ENCODE measurements around the gene CENPA.

DNA sequence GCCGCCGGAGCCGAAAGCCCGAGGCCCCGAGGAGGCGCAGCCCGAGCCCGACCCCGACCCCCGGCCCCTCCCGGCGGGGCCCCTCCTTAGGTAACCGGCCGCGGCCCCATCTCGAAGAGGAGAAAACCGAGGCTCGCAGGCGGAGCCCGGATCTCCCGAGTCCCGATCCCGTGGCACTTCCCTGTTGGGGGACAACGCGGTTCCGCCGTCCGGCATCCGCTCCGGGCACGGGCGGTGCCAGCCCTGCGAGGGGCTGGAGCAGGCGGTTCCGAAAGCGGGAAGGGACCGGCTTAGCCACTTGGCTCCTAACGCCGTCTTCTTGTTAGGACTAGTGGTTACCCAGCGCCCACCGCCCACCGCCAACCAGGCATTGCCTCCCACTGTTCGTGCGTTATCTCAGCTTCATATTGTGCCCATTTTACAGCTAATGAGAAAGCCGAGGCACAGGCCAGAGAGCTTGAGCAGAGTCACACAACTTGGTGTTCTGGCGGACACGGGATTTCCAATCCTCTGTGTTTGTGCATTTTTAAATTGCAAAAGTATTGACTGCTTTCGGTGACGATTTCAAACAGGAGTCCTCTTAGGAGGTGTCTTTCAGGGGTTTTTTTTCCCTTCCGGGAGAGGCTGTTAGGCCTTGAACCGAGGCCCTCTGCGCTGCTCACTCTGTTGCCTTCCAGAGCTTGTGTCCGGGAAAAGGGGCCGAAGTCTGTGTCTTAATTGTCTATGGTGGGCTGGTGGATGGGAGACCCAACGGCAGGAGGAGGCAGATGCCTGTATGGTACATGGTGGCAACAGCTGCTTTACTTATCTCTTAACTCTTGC is 562 bp downstream of the CENPA start:
- TF ChIP-seq, protein P1, sequence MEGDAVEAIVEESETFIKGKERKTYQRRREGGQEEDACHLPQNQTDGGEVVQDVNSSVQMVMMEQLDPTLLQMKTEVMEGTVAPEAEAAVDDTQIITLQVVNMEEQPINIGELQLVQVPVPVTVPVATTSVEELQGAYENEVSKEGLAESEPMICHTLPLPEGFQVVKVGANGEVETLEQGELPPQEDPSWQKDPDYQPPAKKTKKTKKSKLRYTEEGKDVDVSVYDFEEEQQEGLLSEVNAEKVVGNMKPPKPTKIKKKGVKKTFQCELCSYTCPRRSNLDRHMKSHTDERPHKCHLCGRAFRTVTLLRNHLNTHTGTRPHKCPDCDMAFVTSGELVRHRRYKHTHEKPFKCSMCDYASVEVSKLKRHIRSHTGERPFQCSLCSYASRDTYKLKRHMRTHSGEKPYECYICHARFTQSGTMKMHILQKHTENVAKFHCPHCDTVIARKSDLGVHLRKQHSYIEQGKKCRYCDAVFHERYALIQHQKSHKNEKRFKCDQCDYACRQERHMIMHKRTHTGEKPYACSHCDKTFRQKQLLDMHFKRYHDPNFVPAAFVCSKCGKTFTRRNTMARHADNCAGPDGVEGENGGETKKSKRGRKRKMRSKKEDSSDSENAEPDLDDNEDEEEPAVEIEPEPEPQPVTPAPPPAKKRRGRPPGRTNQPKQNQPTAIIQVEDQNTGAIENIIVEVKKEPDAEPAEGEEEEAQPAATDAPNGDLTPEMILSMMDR (IDR thresholded peaks at IDR 0.05) = no peak
- no peak for TF ChIP-seq POLR2A (IDR thresholded peaks at IDR 0.05)
